ENCODE data around the gene PIF1.

The PIF1 gene

DNA sequence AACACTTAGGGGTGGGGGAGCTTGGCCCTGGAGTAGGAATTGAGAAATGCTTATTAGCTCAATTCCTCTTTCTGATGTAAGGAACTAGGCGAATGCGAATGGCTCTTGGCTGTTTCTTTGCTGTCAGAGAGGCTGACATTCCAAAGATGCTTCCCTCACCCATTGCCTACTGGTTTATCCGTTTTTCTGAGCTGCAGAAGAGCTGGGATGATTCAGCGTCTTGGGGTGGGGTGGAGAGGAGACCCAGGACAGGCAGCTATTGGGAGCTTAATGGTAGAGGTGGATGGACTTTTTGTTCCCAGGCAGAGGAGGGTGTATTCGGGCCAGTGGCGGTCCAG is 26.0 kb upstream of the PIF1 start:
- no peak for DNase-seq (ENCODE audit: extremely low spot score)
- TF ChIP-seq L3MBTL2 (conservative IDR thresholded peaks at IDR 0.05) (no peak), CTBP1 (IDR thresholded peaks at IDR 0.05; ENCODE audit: borderline replicate concordance) (no peak), FOXM1 (IDR thresholded peaks at IDR 0.05; ENCODE audit: borderline replicate concordance) (no peak)
- TF ChIP-seq, protein P1, sequence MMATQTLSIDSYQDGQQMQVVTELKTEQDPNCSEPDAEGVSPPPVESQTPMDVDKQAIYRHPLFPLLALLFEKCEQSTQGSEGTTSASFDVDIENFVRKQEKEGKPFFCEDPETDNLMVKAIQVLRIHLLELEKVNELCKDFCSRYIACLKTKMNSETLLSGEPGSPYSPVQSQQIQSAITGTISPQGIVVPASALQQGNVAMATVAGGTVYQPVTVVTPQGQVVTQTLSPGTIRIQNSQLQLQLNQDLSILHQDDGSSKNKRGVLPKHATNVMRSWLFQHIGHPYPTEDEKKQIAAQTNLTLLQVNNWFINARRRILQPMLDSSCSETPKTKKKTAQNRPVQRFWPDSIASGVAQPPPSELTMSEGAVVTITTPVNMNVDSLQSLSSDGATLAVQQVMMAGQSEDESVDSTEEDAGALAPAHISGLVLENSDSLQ (IDR thresholded peaks at IDR 0.05): no peak
- ChIA-PET CTCF (no interaction called here), POLR2A (no interaction called here)

DNA sequence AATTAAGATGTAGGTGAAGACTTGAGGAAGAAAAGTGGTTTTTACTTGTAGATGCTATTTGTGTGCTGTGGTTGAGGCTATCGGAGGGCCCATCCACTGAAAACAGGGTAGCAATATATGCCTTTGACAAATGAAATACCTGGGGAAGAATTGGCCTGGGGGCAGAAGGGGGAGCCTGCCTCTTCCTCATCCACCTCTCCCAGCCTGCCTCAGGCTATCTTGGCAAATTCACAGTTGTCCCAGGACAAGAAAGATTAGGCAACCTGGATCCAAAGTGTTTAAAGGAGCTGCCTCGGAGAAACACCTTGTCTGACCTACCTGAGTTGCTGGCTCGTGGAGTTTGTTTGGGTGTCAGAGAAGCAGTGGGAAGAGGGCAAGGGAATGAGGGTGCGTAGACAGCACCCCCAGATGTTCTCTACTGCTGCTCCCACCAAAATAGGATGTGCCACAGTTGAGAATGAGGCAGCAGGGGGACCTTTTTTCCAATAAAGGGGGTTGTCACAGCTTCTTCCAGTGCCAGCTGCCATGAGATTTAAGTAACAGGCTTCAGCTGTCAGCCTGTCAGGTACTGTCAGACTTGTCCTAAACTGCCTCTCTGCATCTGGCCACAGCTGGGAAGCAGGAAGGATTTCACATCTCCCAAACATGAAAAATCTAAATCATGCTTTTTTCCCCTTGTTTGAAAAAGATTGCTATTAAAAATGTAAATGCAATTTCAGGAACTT is 25.5 kb upstream of the PIF1 start:
- POLR2A ChIA-PET: no interaction called here
- DNase-seq (ENCODE audit: extremely low spot score): no peak
- CTCF ChIA-PET: no interaction called here
- no peak for TF ChIP-seq FOXA1 (IDR thresholded peaks at IDR 0.05)
- no peak for TF ChIP-seq SP1 (IDR thresholded peaks at IDR 0.05)
- TF ChIP-seq SUZ12 (IDR thresholded peaks at IDR 0.05): no peak
- TF ChIP-seq LEF1 (IDR thresholded peaks at IDR 0.05; ENCODE audit: borderline replicate concordance): no peak
- no peak for TF ChIP-seq L3MBTL2 (conservative IDR thresholded peaks at IDR 0.05)
- no peak for TF ChIP-seq ELF4 (IDR thresholded peaks at IDR 0.05)
- TF ChIP-seq BHLHE40 (IDR thresholded peaks at IDR 0.05; ENCODE audit: borderline replicate concordance): no peak
- no peak for TF ChIP-seq ZNF384 (IDR thresholded peaks at IDR 0.05)
- TF ChIP-seq NFRKB (IDR thresholded peaks at IDR 0.05): no peak
- TF ChIP-seq FOXK2 (IDR thresholded peaks at IDR 0.05): no peak
- TF ChIP-seq TARDBP (IDR thresholded peaks at IDR 0.05): no peak
- no peak for TF ChIP-seq CTBP1 (IDR thresholded peaks at IDR 0.05; ENCODE audit: borderline replicate concordance)
- TF ChIP-seq, protein P1 (IDR thresholded peaks at IDR 0.05): no peak
- TF ChIP-seq HDGF (IDR thresholded peaks at IDR 0.05; ENCODE audit: borderline replicate concordance): no peak
- TF ChIP-seq ARNT (IDR thresholded peaks at IDR 0.05): no peak
- TF ChIP-seq FOXM1 (IDR thresholded peaks at IDR 0.05; ENCODE audit: borderline replicate concordance): no peak

DNA sequence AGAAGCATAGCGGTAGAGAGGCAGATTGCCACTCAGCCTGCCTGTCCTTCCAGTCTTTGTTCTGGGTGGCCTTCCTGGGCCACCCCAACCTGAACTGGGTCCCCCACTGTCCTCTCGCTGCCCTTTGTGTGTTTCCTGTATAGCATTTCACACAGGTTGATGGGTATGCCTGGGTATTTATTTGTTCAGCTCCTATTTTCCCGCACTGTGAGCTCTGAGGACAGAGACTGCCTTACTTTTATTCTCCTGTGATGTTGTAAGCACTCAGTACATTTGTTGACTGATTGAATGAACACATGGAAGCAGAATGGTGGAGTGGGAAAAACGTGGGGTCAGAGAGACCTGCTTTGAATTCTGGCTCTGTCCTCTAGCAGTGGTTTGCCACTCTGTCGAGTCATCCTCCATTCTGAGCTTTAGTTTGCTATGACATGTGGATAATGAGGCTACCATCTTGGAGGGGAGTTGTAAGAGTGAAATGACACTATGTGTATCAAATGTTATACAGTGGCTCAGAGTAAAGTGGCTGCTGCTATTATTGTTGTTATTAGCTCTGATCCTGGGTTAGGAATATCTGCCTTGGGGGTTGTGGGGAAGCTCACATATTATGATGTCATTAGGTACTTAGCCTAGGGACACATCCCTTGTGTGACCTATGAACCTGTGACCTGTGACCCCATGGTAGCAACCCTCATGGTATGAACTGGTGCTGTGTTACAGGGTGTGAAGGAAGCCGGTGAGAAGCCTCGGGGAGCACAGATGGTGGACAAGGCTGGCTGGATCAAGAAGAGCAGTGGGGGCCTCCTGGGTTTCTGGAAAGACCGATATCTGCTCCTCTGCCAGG is 22.6 kb upstream of the PIF1 start:
- no peak for DNase-seq (ENCODE audit: extremely low spot score)
- TF ChIP-seq LEF1 (IDR thresholded peaks at IDR 0.05; ENCODE audit: borderline replicate concordance) (no peak), HDGF (IDR thresholded peaks at IDR 0.05; ENCODE audit: borderline replicate concordance) (no peak), FOXM1 (IDR thresholded peaks at IDR 0.05; ENCODE audit: borderline replicate concordance) (no peak), CTBP1 (IDR thresholded peaks at IDR 0.05; ENCODE audit: borderline replicate concordance) (no peak), L3MBTL2 (conservative IDR thresholded peaks at IDR 0.05) (no peak), ARNT (IDR thresholded peaks at IDR 0.05) (no peak), FOXK2 (IDR thresholded peaks at IDR 0.05) (no peak), ELF4 (IDR thresholded peaks at IDR 0.05) (no peak)
- POLR2A ChIA-PET: no interaction called here
- CTCF ChIA-PET: no interaction called here

DNA sequence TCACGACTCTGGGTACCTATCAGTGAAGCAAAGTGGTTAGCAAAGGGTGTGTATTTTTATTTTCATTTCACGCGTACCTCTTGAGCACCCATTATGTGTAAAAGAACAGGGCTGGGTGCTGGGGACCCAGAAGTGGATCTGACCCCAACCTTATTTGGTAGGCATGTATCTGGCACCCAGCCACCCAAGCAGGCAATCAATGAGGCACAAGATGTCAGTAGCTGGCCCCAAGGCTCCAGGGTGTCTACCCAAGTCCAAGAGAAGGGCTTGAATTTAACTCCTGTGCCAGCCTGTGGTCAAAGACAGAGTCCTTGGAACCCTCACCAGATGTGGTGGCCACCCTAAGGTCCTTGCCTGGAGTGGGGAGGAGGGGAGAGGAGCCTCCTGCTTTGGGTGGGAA is 22.0 kb upstream of the PIF1 start:
- POLR2A ChIA-PET: no interaction called here
- DNase-seq (ENCODE audit: extremely low spot score): no peak
- no peak for TF ChIP-seq FOXM1 (IDR thresholded peaks at IDR 0.05; ENCODE audit: borderline replicate concordance)
- TF ChIP-seq NFRKB (IDR thresholded peaks at IDR 0.05): no peak
- TF ChIP-seq SUZ12 (IDR thresholded peaks at IDR 0.05): no peak
- no peak for TF ChIP-seq L3MBTL2 (conservative IDR thresholded peaks at IDR 0.05)
- no peak for TF ChIP-seq FOXA1 (IDR thresholded peaks at IDR 0.05)
- TF ChIP-seq, protein P1 (IDR thresholded peaks at IDR 0.05): no peak
- no peak for TF ChIP-seq ARNT (IDR thresholded peaks at IDR 0.05)
- TF ChIP-seq HDGF (IDR thresholded peaks at IDR 0.05; ENCODE audit: borderline replicate concordance): no peak
- TF ChIP-seq TARDBP (IDR thresholded peaks at IDR 0.05): no peak
- no peak for TF ChIP-seq BHLHE40 (IDR thresholded peaks at IDR 0.05; ENCODE audit: borderline replicate concordance)
- no peak for TF ChIP-seq LEF1 (IDR thresholded peaks at IDR 0.05; ENCODE audit: borderline replicate concordance)
- TF ChIP-seq ELF4 (IDR thresholded peaks at IDR 0.05): no peak
- no peak for TF ChIP-seq SP1 (IDR thresholded peaks at IDR 0.05)
- no peak for TF ChIP-seq CTBP1 (IDR thresholded peaks at IDR 0.05; ENCODE audit: borderline replicate concordance)
- no peak for TF ChIP-seq FOXK2 (IDR thresholded peaks at IDR 0.05)
- CTCF ChIA-PET: no interaction called here

DNA sequence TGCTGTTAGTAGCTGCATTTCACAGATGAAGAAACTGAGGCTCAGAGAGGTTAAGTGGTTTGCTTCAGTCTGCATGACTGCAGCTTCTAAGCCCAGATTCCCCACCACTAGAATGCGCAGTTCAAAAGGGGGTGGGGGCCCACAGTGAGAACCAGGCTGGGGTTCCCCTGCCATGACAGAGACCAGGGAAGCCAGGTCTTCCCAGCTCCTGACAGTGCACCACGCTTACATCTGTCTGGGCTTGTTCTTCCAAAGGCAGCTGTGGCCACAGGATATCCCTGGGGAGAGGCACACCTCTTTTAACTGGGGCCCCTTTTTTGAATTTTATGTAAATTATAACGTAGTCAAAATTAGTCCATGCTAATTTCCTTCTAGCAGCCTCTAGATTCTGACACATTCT is 21.6 kb upstream of the PIF1 start:
- CTCF ChIA-PET: no interaction called here
- POLR2A ChIA-PET: no interaction called here
- TF ChIP-seq TARDBP (IDR thresholded peaks at IDR 0.05): no peak
- no peak for TF ChIP-seq SUZ12 (IDR thresholded peaks at IDR 0.05)
- TF ChIP-seq ZNF384 (IDR thresholded peaks at IDR 0.05): no peak
- TF ChIP-seq FOXM1 (IDR thresholded peaks at IDR 0.05; ENCODE audit: borderline replicate concordance): no peak
- no peak for TF ChIP-seq CTBP1 (IDR thresholded peaks at IDR 0.05; ENCODE audit: borderline replicate concordance)
- no peak for TF ChIP-seq FOXA1 (IDR thresholded peaks at IDR 0.05)
- no peak for DNase-seq (ENCODE audit: extremely low spot score)
